HG03159 (cell line): Measurements from ENCODE around the gene RYR2.
"Not testable (repeated sequence)": the region's sequence is repeated elsewhere in the genome, so short reads cannot be mapped to it uniquely, and the experiment has no call there.

Experiments used
- ATAC-seq: cut with Tn5 transposase; IDR thresholded peaks from one replicate; pipeline ENCODE4 v1.9.1; 2021; ENCODE audit warnings: mild to moderate bottlenecking, moderate library complexity; ENCODE audit not compliant: unreplicated experiment

Gene RYR2

GRCh38 chr1:237763137-237763536 lies 721.2 kb downstream of the RYR2 start:
- ATAC-seq: no peak

GRCh38 chr1:237763751-237764150 lies 721.8 kb downstream of the RYR2 start:
- no peak for ATAC-seq

- no peak for ATAC-seq
These were observed 727.9 kb downstream of the RYR2 start for GRCh38 chr1:237769916-237770315.

- no peak for ATAC-seq
These were observed 730.0 kb downstream of the RYR2 start for GRCh38 chr1:237772009-237772408.

- no peak for ATAC-seq
These were observed 732.3 kb downstream of the RYR2 start for GRCh38 chr1:237774246-237774645.

- no peak for ATAC-seq
These were observed 737.4 kb downstream of the RYR2 start for GRCh38 chr1:237779356-237779755.

- ATAC-seq: no peak
These were observed 744.2 kb downstream of the RYR2 start for GRCh38 chr1:237786066-237786719.

- no peak for ATAC-seq
These were observed 746.1 kb downstream of the RYR2 start for GRCh38 chr1:237788069-237788468.

GRCh38 chr1:237789619-237790018 lies 747.6 kb downstream of the RYR2 start:
- no peak for ATAC-seq

GRCh38 chr1:237791592-237791991 lies 749.6 kb downstream of the RYR2 start:
- no peak for ATAC-seq

- ATAC-seq: no peak
These were observed 750.2 kb downstream of the RYR2 start for GRCh38 chr1:237792149-237792548.

- ATAC-seq: no peak
These were observed 750.7 kb downstream of the RYR2 start for GRCh38 chr1:237792726-237793125.

- ATAC-seq: no peak
These were observed 752.1 kb downstream of the RYR2 start for GRCh38 chr1:237794071-237794470.

- ATAC-seq: no peak
These were observed 753.6 kb downstream of the RYR2 start for GRCh38 chr1:237795558-237795957.

- peak; percentile 94 for ATAC-seq
These were observed 757.9 kb downstream of the RYR2 start for GRCh38 chr1:237799762-237800474.

GRCh38 chr1:237804516-237804915 lies 762.5 kb downstream of the RYR2 start:
- no peak for ATAC-seq

GRCh38 chr1:237809099-237809498 lies 767.1 kb downstream of the RYR2 start:
- ATAC-seq: no peak

GRCh38 chr1:237811633-237812032 lies 769.6 kb downstream of the RYR2 start:
- no peak for ATAC-seq

GRCh38 chr1:237812061-237812460 lies 770.1 kb downstream of the RYR2 start:
- ATAC-seq: no peak

- no peak for ATAC-seq
These were observed 772.4 kb downstream of the RYR2 start for GRCh38 chr1:237814319-237814924.

GRCh38 chr1:237817277-237817676 lies 775.3 kb downstream of the RYR2 start:
- no peak for ATAC-seq

GRCh38 chr1:237820634-237821033 lies 778.6 kb downstream of the RYR2 start:
- ATAC-seq: not testable (repeated sequence)
